IPS-NIHi7 (cell line): ENCODE results near the gene SBF2.
"Not testable (repeated sequence)": the region's sequence is repeated elsewhere in the genome, so short reads cannot be mapped to it uniquely, and the experiment has no call there.

Source experiments
- DNase-seq: peaks from one replicate; pipeline ENCODE4 v3.0.0; 2012; ENCODE audit warnings: mixed read lengths; ENCODE audit errors: extremely low spot score

The SBF2 gene

GRCh38 chr11:10117709-10118351 is 176.2 kb downstream of the SBF2 start:
- DNase-seq: no peak

- DNase-seq: no peak
Measured at GRCh38 chr11:10116588-10116987, 177.4 kb downstream of the SBF2 start.

GRCh38 chr11:10114593-10115404 is 179.2 kb downstream of the SBF2 start:
- no peak for DNase-seq

GRCh38 chr11:10113852-10114251 is 180.2 kb downstream of the SBF2 start:
- DNase-seq: no peak

GRCh38 chr11:10109806-10110205 is 184.2 kb downstream of the SBF2 start:
- DNase-seq: no peak

GRCh38 chr11:10108915-10109680 is 184.9 kb downstream of the SBF2 start:
- no peak for DNase-seq

GRCh38 chr11:10107497-10107896 is 186.5 kb downstream of the SBF2 start:
- DNase-seq: no peak

- DNase-seq: no peak
Measured at GRCh38 chr11:10097615-10098014, 196.4 kb downstream of the SBF2 start.

GRCh38 chr11:10096987-10097386 is 197.0 kb downstream of the SBF2 start:
- DNase-seq: no peak

GRCh38 chr11:10095412-10096208 is 198.4 kb downstream of the SBF2 start:
- no peak for DNase-seq

- DNase-seq: no peak
Measured at GRCh38 chr11:10092426-10092825, 201.6 kb downstream of the SBF2 start.

- DNase-seq: no peak
Measured at GRCh38 chr11:10091314-10092045, 202.5 kb downstream of the SBF2 start.

- not testable (repeated sequence) for DNase-seq
Measured at GRCh38 chr11:10087923-10088225, 206.1 kb downstream of the SBF2 start.

- DNase-seq: no peak
Measured at GRCh38 chr11:10087186-10087922, 206.7 kb downstream of the SBF2 start.

- no peak for DNase-seq
Measured at GRCh38 chr11:10080138-10080537, 213.9 kb downstream of the SBF2 start.

- DNase-seq: peak; percentile 84
Measured at GRCh38 chr11:10076458-10077141, 217.4 kb downstream of the SBF2 start.

GRCh38 chr11:10075141-10075540 is 218.9 kb downstream of the SBF2 start:
- no peak for DNase-seq

- DNase-seq: no peak
Measured at GRCh38 chr11:10072841-10073240, 221.2 kb downstream of the SBF2 start.

- DNase-seq: no peak
Measured at GRCh38 chr11:10072142-10072541, 221.9 kb downstream of the SBF2 start.
